HG03521 (cell line): Measurements from ENCODE around the gene NAALADL2.
"Not testable (repeated sequence)": the region's sequence is repeated elsewhere in the genome, so short reads cannot be mapped to it uniquely, and the experiment has no call there.

ENCODE experiments used
- ATAC-seq: cut with Tn5 transposase; IDR thresholded peaks from one replicate; pipeline ENCODE4 v1.9.1; 2021; ENCODE audit warnings: mild to moderate bottlenecking, moderate library complexity; ENCODE audit not compliant: unreplicated experiment

NAALADL2 gene

DNA sequence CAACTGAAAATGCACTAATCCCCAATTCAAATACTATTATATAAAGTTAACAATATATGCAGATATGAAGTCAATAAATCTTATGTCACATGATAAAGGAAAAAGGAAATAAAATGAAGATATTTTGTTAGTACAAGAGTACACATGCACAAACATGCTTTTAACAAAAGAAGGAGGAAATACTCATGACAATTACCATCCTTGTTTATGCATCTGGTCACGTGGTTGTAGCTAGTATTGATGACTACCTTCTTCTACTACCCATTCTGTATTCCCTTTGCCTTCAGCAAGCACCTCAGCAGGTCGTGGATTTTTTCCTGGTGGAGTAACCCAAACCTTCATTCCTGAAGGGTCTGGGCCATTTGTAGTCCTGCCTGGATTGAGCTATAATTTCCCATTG lies 669.6 kb downstream of the NAALADL2 start:
- not testable (repeated sequence) for ATAC-seq

- no peak for ATAC-seq
Observed at GRCh38 chr3:175535351-175535750, 676.2 kb downstream of the NAALADL2 start.

DNA sequence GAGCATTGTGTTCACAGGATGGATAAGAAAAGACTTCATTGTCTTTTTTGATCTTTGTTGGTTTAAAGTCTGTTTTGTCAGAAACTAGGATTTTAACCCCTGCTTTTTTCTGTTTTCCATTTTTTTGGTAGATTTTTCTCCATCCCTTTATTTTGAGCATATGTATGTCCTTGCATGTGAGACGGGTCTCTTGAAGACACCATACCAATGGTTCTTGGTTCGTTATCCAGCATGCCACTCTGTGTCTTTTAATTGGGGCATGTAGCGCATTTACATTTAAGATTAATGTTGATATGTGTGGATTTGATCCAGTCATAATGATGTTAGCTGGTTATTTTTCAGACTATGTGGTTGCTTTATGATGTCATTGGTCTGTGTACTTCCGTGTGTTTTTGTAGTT lies 687.0 kb downstream of the NAALADL2 start:
- no peak for ATAC-seq

DNA sequence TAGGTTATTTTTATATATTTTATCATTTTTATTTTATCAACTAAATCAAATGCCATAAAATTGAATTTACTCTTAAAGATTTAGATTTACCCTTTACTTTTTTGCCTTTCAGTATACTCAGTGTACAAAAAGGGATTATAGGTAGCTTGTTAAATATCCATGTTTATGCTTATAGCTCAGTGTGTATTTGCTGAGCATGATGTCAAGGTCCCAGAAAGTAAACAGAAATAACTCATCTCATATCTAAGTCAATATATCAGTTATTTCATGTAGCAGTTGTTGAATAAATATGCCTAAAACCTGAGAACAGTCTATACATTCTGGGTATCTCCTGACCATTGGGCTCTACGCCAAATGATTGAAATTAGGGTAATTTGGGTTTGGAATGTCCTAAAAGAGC lies 693.8 kb downstream of the NAALADL2 start:
- ATAC-seq = no peak

DNA sequence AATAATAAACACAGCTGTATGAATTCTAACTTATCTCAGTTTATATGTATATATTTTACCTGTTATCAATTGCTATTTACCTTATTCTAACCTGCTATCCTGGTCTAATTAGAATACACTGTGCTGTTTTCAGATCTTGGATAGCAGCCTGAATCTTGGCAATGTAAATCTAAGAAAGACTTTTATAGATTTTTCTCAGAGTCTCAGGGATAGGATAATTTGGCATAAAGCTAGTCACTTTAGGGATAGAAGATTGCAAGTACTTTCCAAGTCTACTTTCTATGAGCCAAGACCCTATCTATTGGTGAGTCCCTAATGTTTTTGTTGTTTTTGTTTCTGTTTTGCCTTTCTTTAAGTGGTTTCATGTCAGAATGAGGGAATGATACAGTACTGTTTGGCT lies 695.7 kb downstream of the NAALADL2 start:
- ATAC-seq = no peak

- ATAC-seq = no peak
Observed at GRCh38 chr3:175558261-175558660, 699.1 kb downstream of the NAALADL2 start.

GRCh38 chr3:175564363-175564762 lies 705.2 kb downstream of the NAALADL2 start:
- no peak for ATAC-seq

DNA sequence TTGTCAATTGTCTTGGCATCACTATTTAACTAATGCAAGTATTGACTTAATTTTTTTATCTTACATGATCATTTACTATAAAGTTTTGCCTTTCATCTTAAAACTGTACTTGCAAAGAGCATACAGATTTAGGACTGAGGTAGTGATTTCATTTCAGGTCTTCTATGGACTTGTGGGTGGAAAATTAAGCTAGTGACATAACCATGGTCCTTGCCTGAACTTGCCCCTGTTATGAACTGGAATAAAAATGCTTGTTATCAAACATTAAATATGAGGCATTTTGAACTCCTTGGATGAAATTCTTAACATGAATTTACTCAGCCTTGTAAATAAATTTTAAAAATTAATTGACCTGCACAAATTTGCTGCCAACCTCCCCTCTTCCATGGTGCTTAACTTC lies 712.0 kb downstream of the NAALADL2 start:
- ATAC-seq = no peak

DNA sequence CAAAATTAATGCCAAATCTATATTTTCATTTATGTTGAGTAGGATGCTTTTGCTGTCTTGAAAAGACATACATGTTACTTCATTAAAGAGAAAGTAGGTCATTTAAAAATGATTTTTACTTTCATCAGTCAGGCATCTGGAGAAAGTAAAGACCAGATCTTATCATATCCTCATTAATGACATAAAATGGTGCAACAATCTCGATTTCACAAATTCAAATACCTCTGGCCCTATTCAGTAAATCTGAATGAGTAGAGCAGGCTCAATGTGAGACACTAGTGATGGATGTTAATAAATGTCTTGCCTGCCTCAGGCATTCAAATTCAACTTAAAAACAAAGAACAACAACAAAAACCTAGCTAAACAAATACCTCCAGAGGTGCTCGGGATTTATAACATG lies 714.1 kb downstream of the NAALADL2 start:
- ATAC-seq = no peak

- ATAC-seq = no peak
Observed at GRCh38 chr3:175580318-175580717, 721.2 kb downstream of the NAALADL2 start.

DNA sequence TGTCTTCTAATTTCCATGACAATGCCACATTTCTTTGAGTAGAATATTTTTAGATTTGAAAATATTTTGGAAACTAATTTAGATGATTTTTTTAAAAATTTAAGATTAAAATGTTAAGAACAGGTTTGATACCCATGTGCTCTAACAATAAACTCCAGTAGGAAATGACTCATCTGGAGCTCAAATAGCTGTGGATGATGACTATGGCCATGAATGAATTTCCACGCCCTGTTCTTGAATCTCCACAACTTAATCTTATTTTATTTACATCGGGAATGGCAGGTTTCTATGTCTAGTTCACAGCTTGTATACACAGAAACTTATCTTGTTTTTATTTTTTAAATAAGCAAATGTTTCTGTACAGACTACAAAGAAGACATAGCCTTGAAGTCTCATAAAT lies 726.8 kb downstream of the NAALADL2 start:
- no peak for ATAC-seq

GRCh38 chr3:175590745-175591144 lies 731.6 kb downstream of the NAALADL2 start:
- ATAC-seq = no peak

- ATAC-seq = no peak
Observed at GRCh38 chr3:175591375-175591774, 732.2 kb downstream of the NAALADL2 start.

DNA sequence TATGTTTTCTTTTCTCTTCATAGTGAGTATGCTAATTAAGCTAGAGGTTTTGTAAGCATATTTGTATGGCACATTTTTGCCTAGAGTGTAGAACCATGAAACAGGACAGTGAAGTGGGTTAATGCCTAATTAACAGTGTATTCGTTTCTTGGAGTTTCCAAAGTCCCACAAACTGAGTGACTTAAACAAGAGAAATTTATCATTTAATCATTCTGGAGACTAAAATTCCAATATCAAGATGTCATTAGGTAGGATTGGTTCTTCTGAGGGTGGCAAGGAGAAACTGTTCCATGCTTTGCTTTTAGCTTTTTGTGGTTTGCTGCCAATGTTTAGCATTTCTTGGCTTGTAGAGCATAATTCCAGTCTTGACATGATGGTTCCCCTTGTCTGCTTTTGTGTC lies 734.2 kb downstream of the NAALADL2 start:
- no peak for ATAC-seq

DNA sequence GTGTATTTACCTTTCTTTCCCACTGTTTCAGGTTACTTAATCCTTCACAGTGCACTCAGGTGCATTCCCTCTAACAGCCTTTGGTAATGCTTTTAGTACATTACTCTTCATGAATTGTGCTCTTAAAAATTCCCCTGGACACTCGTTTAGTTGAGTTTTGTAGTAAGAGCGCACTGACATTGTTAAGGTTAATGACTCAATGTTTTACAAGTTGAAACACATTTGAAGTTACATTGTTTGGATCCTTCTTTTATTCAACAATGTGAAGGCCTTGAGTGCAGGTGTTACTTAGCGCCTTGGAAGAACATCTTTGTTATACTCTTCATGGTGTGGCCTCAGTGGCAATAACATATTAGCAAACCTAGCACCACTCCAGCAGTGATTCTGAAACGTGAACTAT lies 739.6 kb downstream of the NAALADL2 start:
- ATAC-seq = no peak

GRCh38 chr3:175601521-175601920 lies 742.4 kb downstream of the NAALADL2 start:
- no peak for ATAC-seq

- no peak for ATAC-seq
Observed at GRCh38 chr3:175605851-175606250, 746.7 kb downstream of the NAALADL2 start.

DNA sequence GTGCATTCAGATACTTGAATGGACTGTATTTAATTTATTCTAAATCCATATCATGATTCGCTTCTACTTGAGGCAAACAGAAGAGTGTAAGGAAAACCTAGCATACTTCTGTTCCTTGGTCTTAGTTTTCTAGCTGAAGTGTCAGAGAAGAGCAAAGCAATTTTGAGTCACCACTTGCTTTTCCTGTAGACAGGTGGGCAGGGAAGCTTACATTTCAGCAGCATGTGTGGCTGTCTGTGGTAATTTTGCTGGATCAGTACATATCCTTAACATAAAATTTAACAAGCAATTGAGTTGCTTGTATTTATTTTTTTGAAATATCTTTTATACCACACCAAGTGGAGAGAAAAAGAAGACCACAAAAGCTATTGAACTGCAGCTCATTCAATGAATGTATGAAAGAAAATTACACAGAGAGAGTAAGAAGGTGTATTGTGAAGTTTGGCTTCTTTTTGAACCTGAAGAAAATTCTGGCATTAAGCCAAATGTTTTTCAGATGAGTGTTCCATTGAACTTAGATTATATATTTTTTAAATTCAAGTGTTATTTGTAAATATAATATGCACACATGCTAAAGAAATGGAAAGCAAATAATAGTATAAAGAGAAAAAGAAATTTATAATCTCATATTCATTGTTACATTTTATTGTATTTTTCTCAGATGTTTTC lies 747.6 kb downstream of the NAALADL2 start:
- ATAC-seq = no peak

DNA sequence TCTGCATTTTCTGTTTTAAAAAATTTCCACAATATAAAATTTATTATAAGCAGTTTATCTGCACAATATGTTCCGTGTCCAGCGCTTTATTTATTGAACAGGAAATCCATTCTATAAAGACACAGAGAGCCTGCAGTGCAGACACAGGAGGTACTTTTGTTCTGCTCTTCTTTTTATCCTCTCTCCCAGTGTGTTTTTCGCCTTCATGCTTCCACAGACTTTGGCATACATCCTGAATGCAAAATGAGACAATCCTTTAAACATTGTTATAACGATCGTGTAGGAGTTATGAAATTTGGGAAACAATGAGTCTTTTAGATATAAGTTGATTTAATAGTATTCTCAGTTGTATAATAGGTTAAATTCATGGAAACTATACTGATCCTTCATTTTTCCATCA lies 749.2 kb downstream of the NAALADL2 start:
- no peak for ATAC-seq

DNA sequence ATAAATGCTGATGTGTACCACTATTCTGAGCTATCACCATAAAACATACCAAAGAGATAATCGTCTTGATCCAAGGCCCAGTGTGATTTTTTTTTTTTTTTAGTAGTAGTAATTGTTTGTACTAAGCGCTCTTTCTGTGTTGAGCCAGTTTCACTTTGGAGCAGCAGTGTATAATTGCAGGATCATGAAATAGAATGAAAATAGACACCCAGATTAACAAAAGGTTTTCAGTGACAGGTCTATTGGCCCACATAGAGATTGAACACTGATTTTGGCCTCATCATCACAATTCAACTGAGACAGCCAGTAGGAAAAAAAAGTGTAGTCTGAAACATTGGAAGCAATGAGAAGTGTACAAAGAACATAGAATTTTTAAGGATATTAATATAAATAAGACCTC lies 749.8 kb downstream of the NAALADL2 start:
- no peak for ATAC-seq

DNA sequence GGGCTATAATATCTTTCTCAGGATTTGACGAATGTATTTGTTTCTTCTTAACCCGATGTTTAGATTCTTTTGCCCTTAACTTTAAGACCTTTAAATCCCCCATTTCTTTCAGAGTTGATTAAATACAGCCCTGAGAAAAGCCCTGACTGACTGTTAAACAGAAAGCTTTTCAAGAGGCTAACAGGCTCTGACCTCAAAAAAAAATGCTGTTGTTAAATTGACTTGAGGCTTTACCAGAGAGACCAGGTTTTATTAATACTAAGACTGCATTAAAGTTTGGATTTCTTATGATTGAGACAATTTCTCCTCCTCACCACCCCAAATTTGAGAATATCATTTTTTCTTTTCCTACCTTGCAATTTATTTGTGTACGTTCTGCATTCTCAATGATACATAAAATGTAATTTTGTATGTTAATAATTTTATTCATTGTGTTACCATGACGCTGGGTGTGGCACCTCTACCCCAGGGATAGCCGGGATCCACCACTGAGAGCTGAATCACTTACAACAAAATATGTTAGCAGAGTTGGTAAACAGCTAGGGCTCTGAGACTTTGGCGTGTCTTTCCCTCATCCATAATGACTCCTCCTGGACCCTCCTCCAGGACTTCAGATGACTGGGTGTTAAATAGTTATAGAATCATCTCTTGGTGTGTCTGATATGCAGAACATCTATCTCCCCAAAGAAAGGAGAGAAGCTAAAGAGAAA lies 753.5 kb downstream of the NAALADL2 start:
- no peak for ATAC-seq

DNA sequence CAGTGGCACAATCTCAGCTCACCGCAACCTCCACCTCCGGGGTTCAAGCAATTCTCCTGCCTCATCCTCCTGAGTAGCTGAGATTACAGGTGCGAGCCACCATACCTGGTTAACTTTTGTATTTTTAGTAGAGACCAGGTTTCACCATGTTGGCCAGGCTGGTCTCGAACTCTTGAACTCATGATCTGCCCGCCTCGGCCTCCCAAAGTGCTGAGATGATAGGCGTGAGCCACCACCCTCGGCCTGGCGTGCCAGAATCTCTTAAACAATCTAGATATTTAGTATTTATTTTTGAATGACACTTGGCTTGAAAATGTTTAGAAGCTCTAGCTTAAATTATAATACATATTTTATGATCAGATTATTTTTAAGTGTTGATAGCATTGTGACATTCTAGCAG lies 755.0 kb downstream of the NAALADL2 start:
- ATAC-seq = not testable (repeated sequence)

DNA sequence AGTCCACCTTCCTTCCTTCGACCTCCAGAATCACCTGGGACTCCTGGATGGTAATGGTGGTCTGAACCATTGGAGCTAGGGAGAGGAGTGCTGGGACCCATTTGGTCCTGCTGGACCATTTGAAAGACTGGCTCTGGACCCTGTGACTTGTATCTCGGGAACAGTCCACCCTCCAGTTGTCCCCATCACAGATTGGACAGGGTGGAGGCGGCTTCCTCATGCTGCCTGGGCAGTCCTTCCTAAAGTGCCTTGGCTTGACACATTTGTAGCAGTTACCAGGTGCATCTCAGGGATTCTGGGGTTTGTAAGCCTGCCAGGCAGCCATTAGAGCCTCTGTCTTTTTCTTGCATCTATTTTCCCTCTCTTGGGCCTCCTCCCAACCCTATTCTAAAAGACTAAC lies 758.1 kb downstream of the NAALADL2 start:
- ATAC-seq = no peak
